AG04450 (cell line): ENCODE measurements around the gene FIG4. TPM values are rescaled to one million over a fixed set of nuclear protein-coding genes. Genes with fewer than 3 reads are reported as not detected.
"Not testable (repeated sequence)": the region's sequence is repeated elsewhere in the genome, so short reads cannot be mapped to it uniquely, and the experiment has no call there.

ENCODE experiments used
- CTCF ChIA-PET: fragments of 300-600, 350-600 bp; formaldehyde crosslinking; extraction: SDS; loops from one replicate; lab custom pipeline; 2022; ENCODE audit warnings: antibody characterized with exemption, inconsistent platforms; lab: Charles Lee
- POLR2A ChIA-PET: fragments of 350-600 bp; formaldehyde crosslinking; extraction: SDS; loops from one replicate; lab custom pipeline; 2021; ENCODE audit warnings: antibody characterized with exemption, inconsistent platforms; lab: Yijun Ruan, JAX
- DNase-seq: peaks from one replicate; pipeline ENCODE4 v3.0.0-alpha.2; 2011; ENCODE audit warnings: low read depth, low spot score
- H3K27ac ChIP-seq: one replicate; pipeline ENCODE4 v1.5.1; 2012; ENCODE audit warnings: low read depth, low read length, control low read depth
- H3K27me3 ChIP-seq: one replicate; pipeline ENCODE4 v1.6.0; 2012; ENCODE audit warnings: low read length; ENCODE audit not compliant: control insufficient read depth, insufficient read depth
- H3K4me3 ChIP-seq: 2 replicates; pipeline ENCODE4 v1.5.1; 2011; ENCODE audit warnings: mild to moderate bottlenecking, low read depth, low read length, control low read depth
- H3K9me3 ChIP-seq: 2 replicates; pipeline ENCODE4 v1.5.1; 2012; ENCODE audit warnings: low read length; ENCODE audit not compliant: control insufficient read depth, insufficient read depth
- CTCF ChIP-seq: IDR thresholded peaks from 2 replicates; pipeline ENCODE4 v1.5.1; 2011; ENCODE audit warnings: low read depth, low read length, control low read depth, inconsistent platforms
- polyA plus RNA-seq: library from polyadenylated mRNA; depleted of rRNA; stranded (reverse); fragments of >200 nt; gene quantifications from 2 replicates; pipeline ENCODE4 v1.2.3, GENCODE V29; 2011

Gene FIG4
- polyA plus RNA-seq, 1 experiment = 22.8 TPM

GRCh38 chr6:109701221-109701620 lies 10.1 kb downstream of the FIG4 start:
- ChIA-PET POLR2A (no interaction called here), CTCF (interaction anchor here (1.0 to 8.1 kb wide), 3 partner anchors 10 to 352 kb away, joined by 5 to 364 read pairs (median 16); no protein-coding TSS in a partner anchor)
- no peak for DNase-seq
- no peak overlapping the region for H3K4me3 ChIP-seq
- H3K27ac ChIP-seq = no peak overlapping the region
- no peak for TF ChIP-seq CTCF
- H3K27me3 ChIP-seq = no peaks in the 10 kb centered on the region
- no peaks in the 10 kb centered on the region for H3K9me3 ChIP-seq

- POLR2A ChIA-PET = no interaction called here
- no peak for DNase-seq
- H3K4me3 ChIP-seq = no peak overlapping the region
Observed at GRCh38 chr6:109701774-109702173, 10.7 kb downstream of the FIG4 start.

GRCh38 chr6:109702791-109703190 lies 11.7 kb downstream of the FIG4 start:
- Histone ChIP-seq H3K4me3 (no peak overlapping the region), H3K27ac (no peak overlapping the region), H3K27me3 (no peaks in the 10 kb centered on the region), H3K9me3 (no peaks in the 10 kb centered on the region)
- CTCF ChIA-PET = interaction anchor here (2.7 to 8.1 kb wide), 5 partner anchors 14 to 688 kb away, joined by 16 to 364 read pairs (median 21); no protein-coding TSS in a partner anchor
- POLR2A ChIA-PET = no interaction called here
- no peak for DNase-seq
- no peak for TF ChIP-seq CTCF

More at GRCh38 chr6:109701774-109702173, 10.7 kb downstream of the FIG4 start:
- Histone ChIP-seq H3K27ac (no peak overlapping the region), H3K27me3 (no peaks in the 10 kb centered on the region), H3K9me3 (no peaks in the 10 kb centered on the region)
- CTCF ChIA-PET = interaction anchor here (1.0 to 8.1 kb wide), 3 partner anchors 10 to 352 kb away, joined by 5 to 364 read pairs (median 16); no protein-coding TSS in a partner anchor
- TF ChIP-seq CTCF = no peak

GRCh38 chr6:109705258-109705657 lies 14.2 kb downstream of the FIG4 start:
- Histone ChIP-seq H3K27ac (no peak overlapping the region), H3K27me3 (no peaks in the 10 kb centered on the region), H3K4me3 (no peak overlapping the region), H3K9me3 (no peaks in the 10 kb centered on the region)
- ChIA-PET POLR2A (interaction anchor here (0.7 kb wide), 1 partner anchor 334 kb away, joined by 3 read pairs; no protein-coding TSS in a partner anchor), CTCF (interaction anchor here (0.6 to 8.1 kb wide), 24 partner anchors 9 to 686 kb away, joined by 3 to 364 read pairs (median 5); partner anchors contain the start of genes AK9 and FIG4)
- TF ChIP-seq CTCF = peak; percentile 100
- peak; percentile 74 for DNase-seq

- CTCF ChIA-PET = interaction anchor here (0.8 to 8.1 kb wide), 6 partner anchors 10 to 347 kb away, joined by 3 to 364 read pairs (median 12); no protein-coding TSS in a partner anchor
- H3K4me3 ChIP-seq = no peak overlapping the region
- no peak for DNase-seq
- H3K9me3 ChIP-seq = no peaks in the 10 kb centered on the region
- TF ChIP-seq CTCF = no peak
- no peak overlapping the region for H3K27ac ChIP-seq
- POLR2A ChIA-PET = no interaction called here
- no peaks in the 10 kb centered on the region for H3K27me3 ChIP-seq
Observed at GRCh38 chr6:109706513-109706912, 15.4 kb downstream of the FIG4 start.

- H3K27me3 ChIP-seq, POLR2A ChIA-PET, H3K4me3 ChIP-seq, H3K9me3 ChIP-seq, DNase-seq, H3K27ac ChIP-seq: not testable (repeated sequence)
- CTCF ChIA-PET = interaction anchor here (5.4 kb wide), 1 partner anchor 332 kb away, joined by 53 read pairs; no protein-coding TSS in a partner anchor
Observed at GRCh38 chr6:109708099-109708498, 17.0 kb downstream of the FIG4 start.
